GM19438 (cell line): ENCODE data around the gene CNIH3.

ENCODE experiments used
- ATAC-seq: cut with Tn5 transposase; IDR thresholded peaks from one replicate; pipeline ENCODE4 v1.9.1; 2021; ENCODE audit warnings: low read depth; ENCODE audit not compliant: unreplicated experiment

The CNIH3 gene

DNA sequence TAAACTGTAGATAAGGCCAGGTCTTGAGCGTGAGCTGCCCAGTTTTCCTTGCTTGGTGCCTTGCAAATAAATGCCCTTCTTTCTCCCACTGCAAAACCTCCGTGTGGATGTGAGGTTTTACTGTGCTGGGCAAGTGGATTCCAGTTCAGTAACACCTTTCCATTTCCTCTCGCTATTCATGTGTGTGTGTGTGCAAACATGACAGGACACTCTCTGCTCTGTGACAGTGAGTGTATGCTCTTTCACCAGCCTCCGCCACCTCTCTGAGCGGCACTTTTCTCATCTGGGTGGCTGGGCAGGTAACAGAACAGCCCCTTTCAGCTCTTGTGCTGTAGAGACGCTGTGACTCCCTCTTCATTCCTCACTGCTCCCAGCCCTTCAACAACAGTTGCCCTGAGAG, 23.9 kb downstream of the CNIH3 start:
- no peak for ATAC-seq

- ATAC-seq: no peak
Observed at GRCh38 chr1:224640587-224640986, 24.5 kb downstream of the CNIH3 start.

DNA sequence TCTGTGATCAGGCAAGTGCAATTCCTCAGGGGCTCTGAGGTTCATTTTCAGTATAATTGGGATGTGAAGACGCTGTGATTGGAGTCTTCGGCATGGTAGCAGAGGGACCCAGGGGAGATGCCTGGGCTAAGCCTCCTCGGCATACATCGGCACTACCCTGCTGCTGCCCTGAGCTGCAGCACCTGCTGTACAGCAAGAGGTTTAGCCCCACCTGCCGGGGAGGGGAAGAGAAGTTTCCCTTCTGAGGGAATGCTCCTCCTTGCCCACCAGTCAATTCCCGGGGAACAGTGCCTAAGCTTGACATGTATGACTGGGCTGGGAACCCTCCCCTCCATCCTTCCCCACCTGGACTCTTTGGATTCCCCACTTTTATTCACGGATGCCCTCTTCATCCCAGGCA, 24.9 kb downstream of the CNIH3 start:
- ATAC-seq: no peak

GRCh38 chr1:224643653-224644052, 27.5 kb downstream of the CNIH3 start:
- ATAC-seq: no peak

GRCh38 chr1:224644553-224645154, 28.5 kb downstream of the CNIH3 start:
- ATAC-seq: peak; percentile 78

DNA sequence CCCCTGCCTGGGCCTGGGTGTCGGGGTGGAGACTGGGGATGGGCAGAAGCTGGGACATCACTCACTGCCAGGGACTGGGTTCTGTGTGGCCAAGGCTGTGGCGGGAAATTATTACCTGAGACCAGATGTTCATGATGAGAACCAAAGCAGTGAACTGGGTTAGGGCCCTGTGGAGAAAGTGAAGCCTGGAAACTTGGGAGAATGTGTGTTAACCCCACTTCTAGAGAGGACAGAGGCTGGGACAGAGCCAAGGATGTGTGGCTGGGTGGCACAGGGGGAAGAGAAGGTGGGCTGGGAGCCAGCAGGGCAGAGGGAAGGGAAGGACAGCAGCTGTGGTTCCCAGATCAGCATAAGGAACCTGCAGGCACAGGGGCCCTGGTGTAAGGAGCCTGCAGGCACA, 31.3 kb downstream of the CNIH3 start:
- no peak for ATAC-seq

DNA sequence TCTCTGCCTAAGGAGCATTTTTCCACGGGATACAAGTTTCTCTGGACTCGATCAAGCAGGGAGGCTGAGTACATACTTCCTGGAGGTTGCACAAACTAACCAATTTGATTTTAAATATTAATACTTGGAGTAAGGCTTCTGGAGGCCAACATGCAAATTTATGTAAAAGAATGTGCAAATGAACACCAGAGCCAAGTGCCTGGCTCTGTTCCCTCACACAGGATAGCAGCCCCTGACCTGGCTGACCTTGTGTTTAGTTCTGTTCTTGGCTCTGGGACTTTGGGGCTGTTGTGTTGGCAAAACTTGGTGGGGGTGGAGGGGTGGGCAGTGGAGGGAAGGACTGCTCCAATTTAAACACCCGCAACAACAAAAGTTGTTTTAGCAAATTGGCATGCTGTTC, 34.2 kb downstream of the CNIH3 start:
- ATAC-seq: no peak

GRCh38 chr1:224651188-224651587, 35.1 kb downstream of the CNIH3 start:
- no peak for ATAC-seq

DNA sequence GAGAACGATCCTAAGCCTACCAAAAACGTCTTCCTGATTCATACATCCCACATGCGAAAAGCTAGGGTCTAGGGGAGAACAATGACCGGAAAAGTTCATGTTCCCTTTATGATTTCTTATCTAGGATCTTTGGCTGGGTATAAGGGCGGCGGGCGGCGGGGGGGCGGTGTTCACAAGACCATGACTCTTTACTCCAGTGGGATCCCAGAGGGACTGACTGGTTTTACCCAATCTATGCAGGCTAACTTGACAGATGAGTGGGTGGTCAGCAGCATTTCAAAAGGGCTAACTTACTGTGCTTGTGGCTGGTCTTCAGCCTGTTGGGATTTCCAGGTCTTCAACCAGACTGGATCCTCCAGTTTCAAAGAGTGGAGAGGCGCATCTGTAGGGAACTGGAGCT, 40.3 kb downstream of the CNIH3 start:
- no peak for ATAC-seq

DNA sequence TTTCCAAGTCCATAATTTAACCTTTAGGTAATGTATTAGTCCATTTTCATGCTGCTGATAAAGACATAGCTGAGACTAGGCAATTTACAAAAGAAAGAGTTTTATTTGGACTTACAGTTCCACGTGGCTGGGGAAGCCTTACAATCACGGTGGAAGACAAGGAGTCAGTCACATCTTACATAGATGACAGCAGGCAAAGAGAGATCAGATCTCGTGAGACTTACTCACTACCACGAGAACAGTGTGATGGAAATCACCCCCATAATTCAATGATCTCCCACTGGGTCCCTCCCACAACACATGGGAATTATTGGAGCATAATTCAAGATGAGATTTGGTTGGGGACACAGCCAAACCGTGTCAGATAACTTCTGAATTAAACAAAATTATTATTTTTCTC, 44.0 kb downstream of the CNIH3 start:
- ATAC-seq: no peak

DNA sequence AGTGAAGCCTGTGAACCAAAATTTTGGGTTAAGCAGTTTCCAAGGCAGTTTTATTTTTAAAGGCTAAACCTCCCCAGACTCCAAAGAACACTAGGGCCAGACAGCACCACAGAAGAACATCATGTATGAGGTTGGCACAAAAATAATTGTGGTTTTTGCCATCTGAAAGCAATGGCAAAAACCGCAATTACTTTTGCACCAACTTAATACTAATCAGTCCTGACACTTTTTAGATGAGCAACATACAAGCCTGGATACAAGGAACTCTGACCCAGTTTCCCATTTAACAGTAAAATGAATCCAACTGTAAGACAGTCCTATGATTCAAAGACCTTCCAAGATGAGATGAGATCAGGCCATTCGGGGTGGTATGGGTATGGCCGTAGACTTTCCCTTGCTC, 46.8 kb downstream of the CNIH3 start:
- no peak for ATAC-seq

GRCh38 chr1:224665016-224665415, 48.9 kb downstream of the CNIH3 start:
- no peak for ATAC-seq

DNA sequence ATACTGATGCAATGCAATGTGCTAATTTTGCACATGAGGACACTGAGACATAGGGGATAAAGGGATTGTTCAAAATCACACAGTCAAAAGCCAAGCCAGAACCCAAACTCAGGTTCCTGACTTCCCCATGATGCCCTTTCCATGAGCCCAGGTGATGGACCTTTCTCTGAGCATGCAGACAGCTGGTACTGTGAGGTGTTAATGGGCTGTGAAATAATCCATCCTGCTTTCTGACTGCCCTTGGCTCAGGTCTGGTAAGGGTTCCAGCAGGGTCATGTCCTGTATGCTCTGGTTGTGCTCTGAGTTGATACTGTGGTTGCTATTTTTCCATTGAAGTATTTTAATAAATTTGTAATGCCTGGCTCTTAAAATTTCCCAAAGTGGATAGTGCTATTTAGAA, 50.0 kb downstream of the CNIH3 start:
- ATAC-seq: no peak

DNA sequence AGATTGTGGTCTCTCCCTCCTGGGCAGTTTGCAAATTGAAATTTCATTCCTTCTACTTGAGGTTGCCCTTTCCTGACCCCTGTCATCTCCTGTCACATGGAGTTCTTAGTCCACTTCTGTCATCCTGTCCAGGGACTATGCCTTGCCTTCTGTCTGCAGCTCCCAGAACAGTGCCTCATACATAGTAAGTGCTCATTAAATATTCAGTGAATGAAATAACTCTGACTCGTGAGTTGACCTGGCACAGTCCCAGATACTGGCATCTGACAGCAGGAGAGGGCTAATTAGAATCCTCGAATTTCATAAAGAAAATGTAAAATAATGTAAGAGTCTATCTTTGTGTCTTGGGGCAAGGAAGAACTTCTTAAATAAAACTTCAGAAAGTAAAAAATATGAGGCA, 50.8 kb downstream of the CNIH3 start:
- no peak for ATAC-seq

GRCh38 chr1:224668984-224669383, 52.9 kb downstream of the CNIH3 start:
- ATAC-seq: no peak

DNA sequence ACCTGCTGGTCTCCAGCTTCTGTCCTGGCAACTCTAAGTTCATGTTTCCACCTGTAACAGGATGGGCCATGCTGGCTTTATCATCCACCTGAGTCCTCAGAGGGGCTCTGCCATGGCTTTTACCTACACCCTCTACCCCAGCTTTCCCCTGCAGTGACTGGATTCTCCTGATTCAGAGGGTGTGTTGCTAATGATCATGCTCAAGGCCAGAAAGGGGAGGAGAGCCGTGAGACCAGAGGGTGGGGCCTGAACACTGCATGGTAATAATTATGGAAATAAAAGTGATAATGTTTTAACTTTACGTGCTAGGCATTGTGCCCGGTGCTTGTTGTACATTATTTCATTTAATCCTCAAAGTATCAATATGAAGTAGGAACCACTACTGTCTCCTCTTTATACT, 53.3 kb downstream of the CNIH3 start:
- no peak for ATAC-seq

DNA sequence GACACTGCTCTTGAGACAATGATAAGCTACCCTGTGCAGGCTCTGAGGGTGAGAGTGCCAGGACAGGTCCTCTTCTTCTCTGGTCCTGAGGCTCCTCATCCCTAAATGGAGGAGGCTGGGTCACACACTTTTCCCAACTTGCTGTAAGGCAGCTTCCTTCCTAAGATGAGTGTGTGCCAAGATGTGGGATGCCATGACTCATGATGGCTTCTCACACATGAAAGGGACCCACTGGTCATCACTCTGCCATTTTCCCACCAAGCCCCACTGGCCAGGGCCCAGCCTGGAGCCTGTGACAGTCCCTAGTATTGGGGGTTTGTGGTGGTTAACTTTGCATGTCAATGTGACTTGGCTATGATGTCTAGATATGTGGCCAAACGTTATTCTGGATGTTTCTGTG, 54.4 kb downstream of the CNIH3 start:
- no peak for ATAC-seq

DNA sequence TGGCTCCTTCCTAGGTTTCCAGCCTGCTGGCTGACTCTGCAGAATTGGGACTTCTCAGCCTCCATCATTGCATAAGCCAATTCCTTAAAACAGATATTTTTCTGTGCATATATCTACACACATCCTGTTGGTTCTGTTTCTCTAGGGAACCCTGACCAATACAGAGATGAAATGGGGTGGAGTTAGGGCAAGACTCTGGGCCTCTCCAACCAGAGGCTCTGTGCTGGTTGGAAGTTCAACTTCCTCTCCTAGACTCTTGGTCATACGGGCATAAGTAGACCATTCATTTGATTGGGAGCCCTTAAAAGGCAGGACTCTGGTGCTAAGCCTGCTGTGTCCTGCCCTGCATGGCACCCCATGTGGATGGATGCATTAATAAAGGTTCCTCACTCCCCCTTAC, 55.0 kb downstream of the CNIH3 start:
- ATAC-seq: no peak

DNA sequence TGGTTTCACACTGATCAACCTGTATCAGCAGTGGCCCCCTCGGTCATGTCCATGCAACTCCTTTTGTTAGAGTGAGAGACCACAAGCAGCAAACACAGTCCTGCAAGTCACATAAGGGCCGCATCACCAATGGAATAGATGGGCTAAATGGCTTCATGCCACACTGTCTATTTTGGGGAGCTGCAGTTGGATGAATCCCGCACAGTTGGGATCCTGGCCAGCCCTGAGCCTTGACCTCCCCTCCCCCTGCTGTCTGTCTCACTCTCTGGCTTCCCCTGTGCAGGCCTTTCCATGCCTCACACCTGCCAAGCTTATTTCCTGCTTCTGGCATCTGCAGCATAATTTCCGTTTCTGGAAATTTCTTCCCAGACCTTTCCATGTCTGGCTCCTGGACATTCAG, 57.0 kb downstream of the CNIH3 start:
- no peak for ATAC-seq

DNA sequence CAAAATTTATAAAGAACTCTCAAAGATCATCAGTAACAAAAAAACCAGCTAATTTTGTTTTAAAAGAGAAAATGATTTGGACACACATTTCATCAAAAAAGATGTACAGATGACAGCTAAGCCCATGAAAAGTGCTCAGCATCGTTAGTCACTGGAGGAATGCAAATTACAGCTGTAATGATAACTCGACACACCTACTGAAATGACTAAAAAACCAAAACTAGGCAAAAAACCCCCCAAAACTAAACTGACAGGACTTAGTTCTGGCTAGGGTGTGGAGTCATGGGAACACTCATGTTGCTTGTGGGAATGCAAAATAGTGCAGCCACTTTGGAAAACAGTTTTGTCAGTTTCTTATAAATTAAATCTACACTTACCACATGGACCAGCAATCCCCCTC, 59.5 kb downstream of the CNIH3 start:
- ATAC-seq: no peak

DNA sequence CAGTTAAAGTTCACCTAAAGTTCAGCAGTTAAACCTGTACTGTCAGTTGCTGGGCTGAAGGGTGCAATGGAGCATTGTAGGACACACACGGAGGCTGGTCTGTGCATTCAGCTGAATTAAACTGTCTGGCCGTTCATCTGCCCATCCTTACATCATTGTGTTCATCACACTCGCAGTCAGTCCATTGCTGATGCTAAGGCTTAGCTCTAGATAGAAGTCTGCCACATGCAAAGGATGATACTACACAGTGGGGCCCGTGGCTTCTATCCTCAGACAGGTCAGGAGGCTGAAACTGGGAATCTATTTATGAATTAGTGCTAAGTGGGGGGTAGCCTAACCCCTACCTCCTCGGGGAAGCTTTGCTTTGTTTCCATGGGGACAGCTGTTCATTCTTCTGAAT, 60.4 kb downstream of the CNIH3 start:
- no peak for ATAC-seq

GRCh38 chr1:224678168-224678567, 62.1 kb downstream of the CNIH3 start:
- no peak for ATAC-seq

DNA sequence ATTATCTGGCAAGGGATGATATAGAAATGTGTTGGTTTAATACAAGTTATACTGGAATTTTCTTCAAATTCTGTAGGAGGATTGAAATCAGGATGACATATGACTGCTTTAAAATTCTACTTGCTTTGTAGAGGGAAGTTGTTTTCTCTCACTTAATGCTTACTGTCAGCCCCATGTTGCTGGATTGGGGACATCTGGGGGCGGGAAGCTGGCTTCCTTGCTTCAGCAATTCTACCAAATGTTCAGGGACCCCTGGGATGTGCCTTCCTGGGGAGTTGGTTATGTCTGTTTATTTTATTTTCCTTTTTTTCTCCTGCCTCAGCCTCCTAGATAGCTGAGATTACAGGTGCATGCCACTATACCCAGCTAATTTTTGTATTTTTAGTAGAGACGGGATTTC, 63.5 kb downstream of the CNIH3 start:
- no peak for ATAC-seq
